Measurements from ENCODE around the gene SERAC1. TPM values are rescaled to one million over a fixed set of nuclear protein-coding genes. Genes with fewer than 3 reads are reported as not detected.

Gene SERAC1
- total RNA-seq, 1 donor: 33.7 TPM

GRCh38 chr6:158113802-158114201 is 54.3 kb downstream of the SERAC1 start:
- Histone ChIP-seq H3K27me3 (ENCODE audit: insufficient read depth, low read length) (no peaks in the 10 kb centered on the region), H3K36me3 (ENCODE audit: insufficient read depth, low read length) (peaks cover 78% of the 10 kb centered on the region), H3K4me2 (ENCODE audit: insufficient read depth, low read length) (no peak overlapping the region), H4K20me1 (ENCODE audit: insufficient read depth, low read length) (no peaks in the 10 kb centered on the region), H3K4me3 (ENCODE audit: insufficient read depth, low read length) (no peak overlapping the region), H2AFZ (ENCODE audit: low read length) (no peak overlapping the region), H3K27ac (ENCODE audit: low read depth, low read length) (no peak overlapping the region), H3K79me2 (ENCODE audit: insufficient read depth, low read length) (no peaks in the 10 kb centered on the region), H3K9me3 (ENCODE audit: low read depth, low read length) (no peaks in the 10 kb centered on the region), H3K4me1 (ENCODE audit: insufficient read depth, low read length) (no peaks in the 10 kb centered on the region)
- no peak for DNase-seq (ENCODE audit: insufficient read length, low spot score, missing footprints)
- TF ChIP-seq CTCF (IDR thresholded peaks at IDR 0.05; ENCODE audit: extremely low read depth, low read depth, low read length): no peak

GRCh38 chr6:158111987-158112386 is 56.1 kb downstream of the SERAC1 start:
- Histone ChIP-seq H2AFZ (ENCODE audit: low read length) (no peak overlapping the region), H3K27me3 (ENCODE audit: insufficient read depth, low read length) (no peaks in the 10 kb centered on the region), H3K27ac (ENCODE audit: low read depth, low read length) (no peak overlapping the region), H3K79me2 (ENCODE audit: insufficient read depth, low read length) (no peaks in the 10 kb centered on the region), H4K20me1 (ENCODE audit: insufficient read depth, low read length) (no peaks in the 10 kb centered on the region), H3K9me3 (ENCODE audit: low read depth, low read length) (no peaks in the 10 kb centered on the region), H3K4me2 (ENCODE audit: insufficient read depth, low read length) (no peak overlapping the region), H3K36me3 (ENCODE audit: insufficient read depth, low read length) (peaks cover 75% of the 10 kb centered on the region), H3K4me3 (ENCODE audit: insufficient read depth, low read length) (no peak overlapping the region), H3K4me1 (ENCODE audit: insufficient read depth, low read length) (no peaks in the 10 kb centered on the region)
- no peak for DNase-seq (ENCODE audit: insufficient read length, low spot score, missing footprints)
- TF ChIP-seq CTCF (IDR thresholded peaks at IDR 0.05; ENCODE audit: extremely low read depth, low read depth, low read length): no peak

- DNase-seq (ENCODE audit: insufficient read length, low spot score, missing footprints): no peak
- H3K27me3 ChIP-seq (ENCODE audit: insufficient read depth, low read length): no peaks in the 10 kb centered on the region
These were observed 57.1 kb downstream of the SERAC1 start for GRCh38 chr6:158110986-158111385.

GRCh38 chr6:158109748-158110147 is 58.3 kb downstream of the SERAC1 start:
- Histone ChIP-seq H2AFZ (ENCODE audit: low read length) (no peak overlapping the region), H3K4me1 (ENCODE audit: insufficient read depth, low read length) (no peaks in the 10 kb centered on the region), H3K4me2 (ENCODE audit: insufficient read depth, low read length) (no peak overlapping the region), H3K79me2 (ENCODE audit: insufficient read depth, low read length) (peaks cover under 1% of the 10 kb centered on the region), H3K9me3 (ENCODE audit: low read depth, low read length) (no peaks in the 10 kb centered on the region), H4K20me1 (ENCODE audit: insufficient read depth, low read length) (no peaks in the 10 kb centered on the region), H3K36me3 (ENCODE audit: insufficient read depth, low read length) (peaks cover 56% of the 10 kb centered on the region), H3K27me3 (ENCODE audit: insufficient read depth, low read length) (no peaks in the 10 kb centered on the region), H3K27ac (ENCODE audit: low read depth, low read length) (peak overlapping the region; percentile 7), H3K4me3 (ENCODE audit: insufficient read depth, low read length) (no peak overlapping the region)
- no peak for TF ChIP-seq CTCF (IDR thresholded peaks at IDR 0.05; ENCODE audit: extremely low read depth, low read depth, low read length)
- no peak for DNase-seq (ENCODE audit: insufficient read length, low spot score, missing footprints)

More at GRCh38 chr6:158110986-158111385, 57.1 kb downstream of the SERAC1 start:
- H4K20me1 ChIP-seq (ENCODE audit: insufficient read depth, low read length): no peaks in the 10 kb centered on the region
- H3K36me3 ChIP-seq (ENCODE audit: insufficient read depth, low read length): peaks cover 69% of the 10 kb centered on the region
- no peak overlapping the region for H3K4me2 ChIP-seq (ENCODE audit: insufficient read depth, low read length)
- H3K4me1 ChIP-seq (ENCODE audit: insufficient read depth, low read length): no peaks in the 10 kb centered on the region
- no peaks in the 10 kb centered on the region for H3K9me3 ChIP-seq (ENCODE audit: low read depth, low read length)
- H3K79me2 ChIP-seq (ENCODE audit: insufficient read depth, low read length): no peaks in the 10 kb centered on the region
- TF ChIP-seq CTCF (IDR thresholded peaks at IDR 0.05; ENCODE audit: extremely low read depth, low read depth, low read length): no peak
- H3K4me3 ChIP-seq (ENCODE audit: insufficient read depth, low read length): no peak overlapping the region
- no peak overlapping the region for H2AFZ ChIP-seq (ENCODE audit: low read length)
- no peak overlapping the region for H3K27ac ChIP-seq (ENCODE audit: low read depth, low read length)
